Myocyte (in vitro differentiated cells): ENCODE measurements around the gene CPN1. TPM values are rescaled to one million over a fixed set of nuclear protein-coding genes. Genes with fewer than 3 reads are reported as not detected.
"Not testable (repeated sequence)": the region's sequence is repeated elsewhere in the genome, so short reads cannot be mapped to it uniquely, and the experiment has no call there.

Experiments used
- DNase-seq: peaks from one replicate; pipeline ENCODE4 v3.0.0-alpha.2; 2012; ENCODE audit warnings: low read depth
- total RNA-seq: library from RNA; depleted of rRNA; stranded (reverse); fragments of >200 nt; gene quantifications from 2 replicates; pipeline ENCODE4 v1.2.3, GENCODE V29; 2014

CPN1 gene
- total RNA-seq, 1 donor from 2014 or later = not detected

DNA sequence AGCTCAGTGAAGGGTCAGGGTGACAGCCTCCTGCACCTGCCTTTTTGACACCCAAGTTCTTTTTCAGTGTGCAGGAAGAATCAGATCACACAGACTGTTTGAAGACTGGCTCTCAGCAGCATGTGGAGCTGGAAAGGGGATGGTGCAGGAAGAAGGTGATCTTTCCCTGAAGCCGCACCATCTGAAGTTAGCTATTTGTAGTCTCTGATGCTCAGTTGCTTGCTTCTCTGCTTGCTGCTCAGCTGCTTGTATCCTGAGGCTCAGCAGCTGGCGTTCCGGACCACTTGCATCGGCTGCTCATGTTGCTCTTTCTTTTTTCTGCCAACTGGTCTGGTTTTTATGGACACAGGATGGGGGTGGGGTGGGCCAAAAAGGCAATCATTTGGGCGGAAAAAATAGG, 56.1 kb downstream of the CPN1 start:
- DNase-seq = peak; percentile 89

DNA sequence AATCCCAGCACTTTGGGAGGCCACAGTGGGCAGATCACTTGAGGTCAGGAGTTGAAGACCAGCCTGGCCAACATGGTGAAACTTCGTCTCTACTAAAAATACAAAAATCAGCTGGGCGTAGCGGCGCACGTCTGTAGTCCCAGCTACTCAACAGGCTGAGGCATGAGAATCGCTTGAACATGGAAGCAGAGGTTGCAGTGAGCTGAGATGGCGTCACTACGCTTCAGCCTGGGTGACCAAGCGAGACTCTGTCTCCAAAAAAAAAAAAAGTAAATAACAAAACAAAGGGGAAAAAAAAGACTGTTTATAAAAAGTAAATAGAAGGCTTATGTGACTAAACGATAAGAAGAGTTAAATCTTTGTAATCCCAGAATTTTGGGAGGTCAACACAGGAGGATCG, 56.9 kb downstream of the CPN1 start:
- DNase-seq = no peak

DNA sequence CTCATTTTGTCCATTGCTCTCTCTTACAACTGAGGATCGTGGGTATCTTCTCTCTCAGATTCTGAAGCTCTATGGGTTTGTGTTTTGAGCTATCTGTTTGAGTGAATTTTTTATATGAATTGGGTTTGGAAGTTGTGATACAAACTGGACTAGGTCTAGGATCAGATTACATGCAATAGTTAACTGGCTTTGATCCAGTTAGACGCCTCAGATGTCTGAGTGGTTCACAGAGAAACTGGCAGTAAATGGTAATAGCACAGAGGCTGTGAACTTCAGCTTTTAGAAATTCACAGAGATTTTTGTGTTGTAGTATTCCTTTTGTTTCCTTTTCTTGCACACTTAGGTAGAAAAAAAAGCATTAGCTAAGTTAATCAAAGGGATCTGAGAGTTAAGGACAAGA, 59.3 kb downstream of the CPN1 start:
- DNase-seq = peak; percentile 53

DNA sequence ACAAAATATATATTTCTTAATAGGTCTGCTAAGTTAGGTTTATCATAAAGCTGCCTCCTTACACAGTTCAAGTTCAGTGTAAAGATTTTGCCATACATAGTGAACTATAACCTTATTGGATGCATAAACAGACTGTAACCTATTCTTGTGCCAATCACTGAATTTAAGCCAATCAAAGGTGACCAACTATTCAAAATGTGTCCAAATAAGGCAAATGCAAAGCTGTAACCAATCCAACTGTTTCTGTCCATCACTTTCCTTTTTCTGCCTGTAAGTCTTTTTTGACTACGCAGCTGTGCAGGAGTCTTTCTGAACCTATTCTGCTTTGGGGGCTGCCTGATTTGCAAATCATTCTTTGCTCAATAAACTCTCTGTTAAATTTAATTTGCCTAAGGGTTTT, 60.3 kb downstream of the CPN1 start:
- DNase-seq = peak; percentile 66

DNA sequence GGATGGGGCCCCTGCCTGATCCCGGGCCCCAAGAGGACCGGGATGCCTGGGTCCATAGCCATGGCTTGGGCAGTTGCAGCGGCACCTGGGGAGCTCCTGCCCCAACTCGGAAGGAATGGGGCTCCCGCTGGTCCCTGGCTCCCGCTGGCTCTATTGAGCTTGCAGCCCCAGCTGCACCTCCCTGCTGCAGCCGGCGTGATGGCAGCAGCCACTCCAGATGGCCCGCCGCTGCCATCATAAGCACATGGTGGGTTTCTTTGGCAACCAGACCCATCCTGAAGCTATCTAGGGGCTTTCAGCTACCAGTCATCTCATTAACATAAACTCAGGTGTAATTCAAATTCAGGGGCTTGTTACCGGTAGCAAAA, 60.8 kb downstream of the CPN1 start:
- DNase-seq = no peak

DNA sequence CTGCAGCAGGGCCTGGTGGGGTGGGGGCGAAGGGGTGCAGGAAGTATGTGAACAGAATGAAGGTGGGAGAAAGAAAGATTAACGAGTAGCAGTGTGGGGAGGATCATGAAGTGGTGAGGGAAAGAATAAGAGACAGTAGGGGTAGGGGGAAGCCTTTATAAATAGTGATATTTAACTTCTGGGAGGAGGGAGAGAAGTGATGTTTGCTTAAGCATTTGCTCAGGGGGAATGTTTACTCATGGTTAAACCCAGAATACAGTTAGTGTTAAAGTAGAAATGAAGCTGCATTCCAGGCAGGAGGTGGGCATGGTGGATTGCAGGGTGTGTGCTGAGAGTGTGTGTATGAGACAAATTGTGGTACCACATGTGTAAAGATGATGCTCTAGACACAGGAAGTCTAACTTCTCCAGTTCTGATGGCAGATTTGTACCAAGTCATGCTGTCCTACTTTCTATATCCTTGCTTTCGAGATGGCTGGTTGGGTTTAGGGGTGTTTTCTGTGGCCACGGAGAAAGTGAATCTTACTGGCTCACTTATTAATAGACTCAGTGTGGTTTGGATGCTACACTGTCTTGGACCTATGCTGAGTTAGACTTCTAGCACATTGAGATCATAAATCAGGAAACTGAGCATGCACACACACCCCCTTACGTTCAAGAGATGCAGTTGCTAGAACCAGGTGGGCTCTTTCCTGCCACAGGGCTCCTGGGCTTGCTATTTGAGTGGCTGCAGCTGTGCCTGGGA, 61.4 kb downstream of the CPN1 start:
- DNase-seq = peak; percentile 35

DNA sequence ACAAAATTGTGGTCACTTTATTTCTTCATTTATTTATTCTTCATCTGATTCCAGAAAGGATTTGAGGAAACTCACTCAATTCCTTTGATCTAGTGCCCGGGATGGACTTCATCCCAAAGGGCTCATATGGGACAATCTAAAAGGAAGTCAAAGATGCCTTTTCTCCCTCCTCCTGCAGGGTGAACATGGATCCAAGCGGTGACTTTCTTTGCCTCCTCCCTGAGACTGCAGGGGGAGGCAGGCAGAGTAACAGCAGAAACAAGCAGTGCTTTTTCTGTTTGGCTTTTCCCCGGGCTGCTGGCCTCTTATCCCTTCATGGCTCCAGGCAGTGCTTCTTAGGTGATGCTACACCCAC, 61.9 kb downstream of the CPN1 start:
- DNase-seq = no peak

DNA sequence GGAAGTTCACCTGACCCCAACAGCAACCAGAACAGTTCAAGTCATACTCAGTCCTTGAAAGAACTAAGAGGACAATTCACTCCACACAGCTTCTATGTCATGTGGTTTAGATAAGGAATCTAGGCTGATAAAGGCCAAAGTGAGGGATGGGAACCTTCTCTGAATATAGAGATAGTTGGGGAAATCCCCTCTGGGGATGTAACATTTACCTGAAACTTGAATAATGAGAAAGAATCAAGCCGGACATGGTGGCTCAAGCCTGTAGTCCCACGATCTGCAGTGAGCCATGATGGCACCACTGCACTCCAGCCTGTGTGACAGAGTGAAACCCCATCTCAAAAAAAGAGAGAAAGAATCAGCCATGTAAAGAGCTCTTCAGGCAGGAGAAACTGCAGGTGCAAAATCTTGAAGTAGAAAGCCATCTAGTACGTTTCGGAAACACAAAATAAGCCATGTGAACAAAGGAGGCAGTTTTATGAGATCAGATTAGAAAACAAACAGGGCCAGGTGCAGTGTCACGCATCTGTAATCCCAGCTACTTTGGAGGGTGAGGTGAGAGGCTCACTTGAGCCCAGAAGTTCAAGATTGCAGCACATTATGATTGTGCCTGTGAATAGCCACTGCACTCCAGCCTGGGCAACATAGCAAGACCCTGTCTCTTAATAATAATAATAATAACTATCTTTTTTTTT, 67.5 kb downstream of the CPN1 start:
- no peak for DNase-seq

DNA sequence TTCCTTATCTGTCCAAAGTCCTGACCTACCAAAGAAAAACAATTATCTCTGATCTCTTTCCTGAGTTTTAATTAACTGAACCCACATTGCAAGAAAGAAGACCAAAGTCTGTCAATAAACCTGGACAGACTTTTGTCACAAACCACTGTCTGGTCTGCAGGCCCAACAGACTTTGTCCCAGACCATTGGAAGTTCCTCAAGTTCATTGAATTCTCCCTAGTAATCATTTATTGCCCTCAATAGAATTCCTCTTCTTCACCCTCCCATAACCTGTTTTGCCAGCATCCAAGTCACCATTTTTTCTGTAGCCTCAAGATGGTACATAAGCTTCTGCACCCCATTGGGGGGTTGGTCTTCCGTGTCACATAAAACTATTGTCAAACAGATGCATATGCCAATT, 68.0 kb downstream of the CPN1 start:
- DNase-seq = no peak

DNA sequence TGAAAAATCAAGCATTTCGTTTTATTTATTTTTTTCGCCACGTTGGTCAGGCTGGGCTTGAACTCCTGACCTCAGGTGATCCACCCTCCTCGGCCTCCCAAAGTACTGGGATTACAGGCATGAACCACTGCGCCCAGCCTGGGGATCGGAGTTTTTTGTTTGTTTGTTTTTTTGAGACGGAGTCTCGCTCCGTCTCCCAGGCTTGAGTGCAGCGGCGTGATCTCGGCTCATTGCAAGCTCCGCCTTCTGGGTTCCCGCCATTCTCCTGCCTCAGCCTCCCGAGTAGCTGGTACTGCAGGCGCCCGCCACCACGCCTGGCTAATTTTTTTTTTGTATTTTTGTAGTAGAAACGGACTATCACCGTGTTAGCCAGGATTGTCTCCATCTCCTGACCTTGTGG, 69.8 kb downstream of the CPN1 start:
- not testable (repeated sequence) for DNase-seq

DNA sequence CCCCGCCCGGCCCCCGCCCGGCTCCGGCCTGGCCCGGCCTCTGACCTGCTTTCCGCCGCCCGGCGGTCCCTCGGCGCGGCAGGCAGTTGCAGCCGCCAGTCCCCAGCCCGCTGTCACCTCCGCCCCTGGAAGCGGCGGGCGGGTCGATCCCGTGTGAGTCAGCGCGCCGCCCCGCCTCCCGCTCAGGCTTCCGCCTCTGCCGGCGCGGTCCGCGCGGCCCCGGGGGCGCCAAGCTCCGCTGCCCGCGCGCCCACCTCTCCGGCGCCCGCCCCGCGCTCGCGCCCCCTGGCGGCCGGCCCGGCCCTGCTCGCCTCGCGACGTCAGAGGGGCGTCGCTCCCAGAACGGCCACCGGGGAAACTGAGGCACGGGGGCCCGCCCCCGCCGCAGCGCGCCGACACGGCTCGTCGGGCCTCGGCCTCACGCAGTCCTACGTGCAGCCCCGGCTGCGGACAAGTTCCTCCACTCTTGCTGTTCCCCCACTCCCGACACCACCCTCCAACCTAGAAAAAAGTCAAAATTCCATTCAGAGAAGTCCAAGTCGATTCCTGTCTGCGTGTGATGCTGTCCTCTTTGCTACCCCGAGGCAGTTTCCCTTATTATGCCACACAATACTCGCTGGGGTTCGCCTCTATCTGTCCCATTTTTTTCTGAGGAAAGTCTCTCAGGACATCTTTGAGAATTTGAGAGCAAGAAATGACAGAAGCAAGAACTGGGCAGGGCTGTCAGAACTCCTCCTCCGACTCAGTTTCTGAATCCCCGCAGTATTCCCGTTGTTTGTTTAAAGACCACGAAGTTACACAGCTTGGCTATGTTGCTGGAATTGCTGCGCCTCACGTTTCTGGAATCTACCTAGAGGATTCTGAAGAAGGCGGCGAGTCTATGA, 71.6 kb downstream of the CPN1 start, which contains the start of gene DNMBP:
Gene DNMBP, minus strand, starts transcription at position 155 of the 884 bp plus-strand sequence. CDS start 37,823 bp downstream, outside the sequence.
- DNase-seq = peak; percentile 85

DNA sequence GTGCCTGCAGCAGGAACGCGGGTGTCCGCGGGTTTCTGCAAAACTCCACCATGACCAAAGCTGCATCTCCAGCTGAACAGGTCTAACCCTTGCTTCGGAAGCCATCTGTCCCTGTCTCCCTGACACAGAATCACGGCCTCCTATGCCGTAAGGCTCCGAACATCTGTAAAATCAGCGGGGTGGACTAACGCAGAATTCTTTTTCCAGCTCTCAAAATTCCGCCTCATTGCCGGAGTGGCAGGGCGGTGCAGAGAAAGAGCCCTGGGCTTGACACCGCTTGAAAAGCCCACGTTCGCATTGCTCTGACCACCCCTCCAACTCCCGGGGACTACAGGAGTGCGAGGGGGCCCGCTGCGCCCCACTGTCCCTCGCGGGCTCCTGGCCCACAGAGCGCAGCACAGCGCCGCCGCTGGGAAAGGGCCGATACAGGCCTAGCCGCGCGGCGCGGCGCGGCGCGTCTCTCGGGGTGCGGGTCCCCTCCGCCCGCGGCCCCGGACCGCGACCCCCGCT, 72.3 kb downstream of the CPN1 start:
- DNase-seq = peak; percentile 67

DNA sequence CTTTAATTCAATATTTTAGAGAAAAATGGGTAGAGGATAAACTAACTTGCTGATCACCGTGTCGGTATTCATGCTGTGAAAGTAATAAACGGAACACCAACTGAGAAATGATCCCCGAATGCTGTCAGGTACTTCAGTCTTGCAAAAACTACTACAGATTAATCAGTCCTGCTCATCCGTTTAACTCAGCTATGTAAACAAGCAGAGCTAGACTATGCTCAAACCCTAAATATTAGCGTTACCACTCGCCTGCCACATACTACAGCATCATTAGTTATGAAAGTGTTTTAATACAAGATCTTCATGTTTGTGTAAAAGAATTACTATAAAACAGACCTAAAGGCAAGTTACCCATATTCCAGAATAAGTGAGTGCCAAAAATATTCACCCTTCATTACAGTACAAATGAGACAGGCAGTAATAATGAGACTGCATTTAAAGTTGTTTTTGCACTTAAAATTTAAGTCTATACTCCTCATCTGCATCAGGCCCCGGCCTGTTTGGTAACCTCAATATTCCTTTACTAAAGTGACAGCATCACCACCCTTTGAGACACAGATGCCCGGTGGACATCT, 72.9 kb downstream of the CPN1 start:
- DNase-seq = no peak

DNA sequence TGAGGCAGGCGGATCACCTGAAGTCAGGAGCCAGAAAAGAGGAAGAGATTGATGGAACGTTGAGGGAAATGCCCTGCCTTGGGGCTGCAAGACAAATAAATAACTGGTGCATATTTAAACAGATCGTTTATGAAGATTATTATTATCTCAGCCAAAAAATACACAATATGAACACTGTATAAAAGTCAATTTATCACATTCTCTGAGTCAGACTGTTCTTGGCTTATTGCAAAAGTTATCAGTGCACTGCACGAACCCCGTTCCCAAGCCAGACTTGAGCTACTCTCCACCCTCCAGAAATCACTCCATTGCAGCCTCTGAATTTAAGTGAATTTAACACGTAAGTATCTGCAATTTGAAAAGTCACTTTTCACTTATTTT, 73.5 kb downstream of the CPN1 start:
- no peak for DNase-seq

DNA sequence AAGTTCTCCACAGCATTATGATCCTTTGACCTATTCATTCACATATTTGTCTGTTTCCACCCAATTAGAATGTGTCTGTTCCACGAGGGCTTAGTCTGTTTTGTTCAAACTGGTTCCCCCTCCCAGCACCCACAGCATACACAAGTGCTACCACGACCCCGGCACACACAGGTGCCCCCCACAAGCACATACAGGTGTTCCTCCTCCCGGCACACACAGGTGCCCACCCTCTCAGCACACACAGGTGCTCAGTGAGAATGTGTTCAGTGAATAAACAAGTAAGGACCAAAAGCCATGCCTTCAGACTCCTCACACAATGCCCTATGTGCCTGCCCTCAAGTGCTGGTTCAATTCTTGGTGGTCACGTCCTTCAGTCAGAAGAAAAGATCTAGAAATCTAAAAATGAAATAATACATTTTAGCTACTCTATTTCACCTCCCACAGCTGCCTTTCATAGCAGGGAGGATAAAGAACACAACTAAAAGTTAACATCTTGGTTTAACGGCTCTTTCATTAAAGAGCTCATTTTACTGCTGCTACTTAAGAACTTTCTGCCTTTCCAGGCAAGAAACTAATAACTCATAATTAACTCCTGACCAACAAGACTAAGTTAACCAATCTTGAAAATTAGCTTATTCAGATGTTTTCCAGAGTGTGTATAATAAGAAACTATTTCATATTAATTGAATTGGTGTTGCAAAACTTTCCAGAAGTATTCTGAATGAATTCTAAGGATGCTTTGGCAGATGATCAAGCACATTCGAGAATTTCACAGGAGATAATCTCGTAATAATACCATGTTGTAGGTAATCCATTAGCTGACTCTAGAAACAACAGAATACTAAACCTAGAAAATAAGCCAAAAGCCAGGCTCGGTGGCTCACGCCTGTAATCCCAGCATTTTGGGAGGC, 74.2 kb downstream of the CPN1 start:
- DNase-seq = no peak

DNA sequence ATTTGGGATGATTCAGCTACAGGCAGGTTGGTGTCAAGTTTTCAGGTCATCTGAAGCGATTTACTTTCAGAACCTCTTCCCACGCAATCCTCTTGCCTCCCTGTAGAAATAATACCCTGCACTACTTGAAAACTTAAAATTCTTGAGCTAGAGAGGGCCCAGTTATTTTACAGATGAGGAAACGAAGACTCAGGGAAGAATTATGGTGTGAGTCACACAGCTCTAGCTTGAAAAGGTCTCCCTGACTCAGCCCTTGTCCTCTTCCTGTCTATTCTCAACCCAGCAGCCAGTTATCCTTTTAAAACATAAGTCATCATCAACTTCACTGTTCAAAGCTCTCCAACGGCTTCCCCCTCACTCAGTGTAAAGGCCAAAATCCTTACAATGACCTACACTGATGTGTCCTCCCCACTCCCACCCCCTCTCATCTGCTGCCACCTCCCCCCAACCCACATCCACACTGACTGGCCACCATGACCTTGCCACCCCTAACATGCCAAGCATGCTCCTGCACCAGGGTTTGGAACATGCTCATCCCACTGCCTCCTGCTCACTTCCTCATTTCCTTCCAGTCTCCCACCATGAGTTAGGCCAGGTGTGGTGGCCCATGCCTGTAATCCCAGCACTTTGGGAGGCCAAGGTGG, 75.3 kb downstream of the CPN1 start:
- DNase-seq = peak; percentile 71

DNA sequence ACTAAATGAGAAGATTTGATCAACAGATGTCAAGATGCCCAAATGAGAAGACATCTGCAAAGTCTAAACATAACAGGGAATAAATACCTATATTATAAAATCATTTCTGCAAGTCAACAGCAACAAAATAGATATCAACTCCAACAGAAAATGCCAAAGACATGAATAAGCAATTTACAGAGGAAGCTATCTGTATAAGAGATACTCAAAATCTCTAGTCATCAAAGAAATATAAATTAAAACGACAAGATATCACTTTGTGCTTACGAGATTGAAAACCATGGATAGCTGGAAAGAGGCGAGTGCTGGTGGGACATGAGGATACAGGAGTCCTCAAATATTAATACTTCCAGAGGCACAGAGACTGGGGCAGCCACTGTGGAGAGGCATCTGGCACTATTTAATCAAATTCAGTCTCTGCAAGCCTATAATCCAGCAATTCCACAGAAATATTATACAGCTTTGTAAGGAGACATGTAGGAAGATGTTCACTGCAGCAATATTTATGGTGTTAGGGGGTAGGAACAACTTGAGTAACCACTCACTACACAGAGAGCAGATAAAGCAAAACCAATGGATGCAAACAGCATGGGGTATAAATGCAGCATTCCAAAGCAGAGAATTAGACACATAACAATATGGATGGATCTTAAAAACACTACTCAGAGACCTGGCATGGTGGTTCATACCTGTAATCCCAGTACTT, 76.7 kb downstream of the CPN1 start:
- no peak for DNase-seq

DNA sequence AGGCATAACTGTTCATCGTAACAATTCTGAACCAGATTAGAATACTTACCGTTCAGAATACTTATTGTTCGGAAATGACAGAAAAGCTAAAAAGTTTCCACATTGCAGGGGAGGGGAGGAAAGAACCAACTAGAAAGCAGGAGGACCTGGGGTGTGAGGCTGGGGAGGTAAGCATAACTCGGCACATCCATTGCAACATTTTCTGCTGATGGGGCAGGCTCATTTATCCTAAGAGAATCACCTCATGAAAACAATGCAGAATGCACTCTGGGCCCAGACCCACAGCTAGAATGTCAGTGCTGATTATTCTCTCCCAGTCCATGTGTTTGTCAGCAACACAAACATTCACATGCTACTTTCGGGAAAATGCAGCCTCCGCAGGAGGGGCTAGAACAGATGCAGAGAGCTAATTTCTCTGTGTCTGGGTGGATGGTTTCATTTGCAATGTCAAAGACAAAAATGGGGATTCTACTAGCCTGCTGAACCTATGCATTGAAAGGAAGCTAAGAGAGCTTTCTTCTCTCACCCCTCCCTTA, 81.5 kb downstream of the CPN1 start:
- no peak for DNase-seq
